HepG2 (cell line): ENCODE data around the gene CD109. TPM values are rescaled to one million over a fixed set of nuclear protein-coding genes. Genes with fewer than 3 reads are reported as not detected.

ENCODE experiments used
- ATAC-seq: fragments of 200-7000 bp; cut with Tn5 transposase; 3 replicates; pipeline ENCODE4 v1.9.1; 2020; ENCODE audit warnings: mild to moderate bottlenecking, moderate library complexity
- BruUV-seq: library from RNA; stranded (reverse); fragments of 400-500 nt; replicated peaks from 2 replicates; lab custom pipeline; 2021; lab: Mats Ljungman, UMichigan
- CTCF ChIA-PET: fragments of 300-600 bp; formaldehyde crosslinking; extraction: SDS; loops from one replicate; lab custom pipeline; 2021; ENCODE audit warnings: low total read pairs, inconsistent platforms, low intra/inter-chr PET ratio; lab: Yijun Ruan, JAX
- POLR2A ChIA-PET: fragments of 350-600 bp; sonication (Branson Sonifier 250); formaldehyde crosslinking; loops from one replicate; lab custom pipeline; 2020; ENCODE audit warnings: antibody characterized with exemption, inconsistent platforms; lab: Yijun Ruan, JAX
- DNase-seq: peaks from one replicate; pipeline ENCODE4 v3.0.0-alpha.2; 2015; ENCODE audit warnings: low spot score
- FAIRE-seq: peaks from 3 replicates; lab custom pipeline; 2011; peaks lifted over from hg19 to GRCh38; lab: Jason Lieb, UNC
- H2AFZ ChIP-seq: one replicate; pipeline ENCODE4 v1.6.1; 2011; ENCODE audit warnings: low read length, inconsistent platforms
- H3K27ac ChIP-seq: fragments of 300-600 bp; 3 replicates; pipeline ENCODE4 v1.8.0; 2011; ENCODE audit warnings: mixed run types, mild to moderate bottlenecking, mixed read lengths, low read length, inconsistent platforms; ENCODE audit not compliant: insufficient read depth; ENCODE audit errors: extremely low read length
- H3K27me3 ChIP-seq, 2 experiments: fragments of 200-600 bp in 1 of 2; 2 replicates in 1 of 2; 3 replicates in 1 of 2; pipeline versions ENCODE4 v1.6.0 to v1.8.0; 2011; ENCODE audit warnings: low read length in 2 of 2, mild to moderate bottlenecking in 2 of 2, moderate library complexity in 2 of 2, inconsistent platforms in 1 of 2; ENCODE audit not compliant: insufficient read depth in 2 of 2, control insufficient read depth in 1 of 2
- H3K36me3 ChIP-seq, 2 experiments: fragments of 200-600 bp in 1 of 2; replicated peaks in 1 of 2; 2 replicates in 1 of 2; 3 replicates in 1 of 2; pipeline versions ENCODE4 v1.5.1 to v1.8.0; 2011; ENCODE audit warnings: low read length in 2 of 2, inconsistent platforms in 1 of 2; ENCODE audit not compliant: insufficient read depth in 2 of 2, control insufficient read depth in 1 of 2
- H3K4me1 ChIP-seq: 2 replicates; pipeline ENCODE4 v1.5.1; 2012; ENCODE audit warnings: low read length, inconsistent platforms; ENCODE audit not compliant: insufficient read depth
- H3K4me2 ChIP-seq: 2 replicates; pipeline ENCODE4 v1.6.0; 2011; ENCODE audit warnings: low read depth, low read length, inconsistent platforms
- H3K4me3 ChIP-seq, 3 experiments: fragments of 200-600 bp in 1 of 3; sonication (generic), shearing (Covaris generic) in 1 of 3; replicated peaks in 1 of 3; 2 replicates each; pipeline ENCODE4 v1.5.1; 2011 to 2016; ENCODE audit warnings: low read length in 3 of 3, inconsistent platforms in 2 of 3, low read depth in 2 of 3, mild to moderate bottlenecking in 2 of 3, control low read depth in 1 of 3, mixed read lengths in 1 of 3; ENCODE audit not compliant: insufficient read depth in 1 of 3
- H3K79me2 ChIP-seq: one replicate; pipeline ENCODE4 v1.6.1; 2011; ENCODE audit warnings: low read length, inconsistent platforms; ENCODE audit not compliant: insufficient read depth
- H3K9ac ChIP-seq: 2 replicates; pipeline ENCODE4 v1.6.0; 2011; ENCODE audit warnings: mild to moderate bottlenecking, low read depth, low read length, inconsistent platforms; ENCODE audit not compliant: insufficient read depth
- H3K9me3 ChIP-seq: 2 replicates; pipeline ENCODE4 v1.5.1; 2012; ENCODE audit warnings: mild to moderate bottlenecking, low read length
- H4K20me1 ChIP-seq: 2 replicates; pipeline ENCODE4 v1.6.0; 2011; ENCODE audit warnings: inconsistent platforms, mild to moderate bottlenecking, low read length, moderate library complexity; ENCODE audit not compliant: insufficient read depth
- CBX1 ChIP-seq: IDR thresholded peaks from one replicate; pipeline ENCODE4 v1.6.1; 2016; ENCODE audit warnings: antibody characterized with exemption, low read depth
- ETV6 ChIP-seq: sonication (generic); formaldehyde crosslinking; conservative IDR thresholded peaks from 2 replicates; pipeline ENCODE4 v1.4.0; 2020; ENCODE audit warnings: missing genetic modification reagents
- GATAD1 ChIP-seq: IDR thresholded peaks from 2 replicates; pipeline ENCODE4 v1.6.1; 2016; ENCODE audit warnings: missing genetic modification reagents, missing compliant biosample characterization
- HOXA9 ChIP-seq: sonication (generic); formaldehyde crosslinking; IDR thresholded peaks from 2 replicates; pipeline ENCODE4 v1.8.1; 2022; ENCODE audit warnings: missing genetic modification reagents, mild to moderate bottlenecking, moderate library complexity, borderline replicate concordance
- MAX ChIP-seq: IDR thresholded peaks from 2 replicates; pipeline ENCODE4 v1.6.1; 2012; ENCODE audit warnings: inconsistent platforms
- NFKB2 ChIP-seq: sonication (generic); formaldehyde crosslinking; IDR thresholded peaks from 2 replicates; pipeline ENCODE4 v1.4.0; 2020; ENCODE audit warnings: missing genetic modification reagents, borderline replicate concordance
- REPIN1 ChIP-seq: sonication (generic); formaldehyde crosslinking; IDR thresholded peaks from 2 replicates; pipeline ENCODE4 v1.8.0; 2022; ENCODE audit warnings: missing genetic modification reagents, low read depth, mild to moderate bottlenecking, borderline replicate concordance
- RFX5 ChIP-seq: IDR thresholded peaks from 2 replicates; pipeline ENCODE4 v1.6.1; 2011; ENCODE audit warnings: low read depth, low read length, improper control_type of control experiment
- SP4 ChIP-seq: sonication (generic); formaldehyde crosslinking; IDR thresholded peaks from 2 replicates; pipeline ENCODE4 v1.8.1; 2023; ENCODE audit warnings: mild to moderate bottlenecking, missing genetic modification reagents
- TCF7L2 ChIP-seq: IDR thresholded peaks from 2 replicates; pipeline ENCODE4 v1.6.1; 2011; ENCODE audit warnings: mild to moderate bottlenecking, low read depth, low read length, moderate library complexity
- ZNF275 ChIP-seq: sonication (generic); formaldehyde crosslinking; IDR thresholded peaks from 2 replicates; pipeline ENCODE4 v1.8.0; 2022; ENCODE audit warnings: missing genetic modification reagents, mild to moderate bottlenecking, inconsistent platforms, borderline replicate concordance
- ZNF713 ChIP-seq: sonication (generic); formaldehyde crosslinking; IDR thresholded peaks from 2 replicates; pipeline ENCODE4 v1.4.0; 2020; ENCODE audit warnings: mild to moderate bottlenecking, missing genetic modification reagents
- ZNF761 ChIP-seq: sonication (generic); formaldehyde crosslinking; conservative IDR thresholded peaks from 2 replicates; pipeline ENCODE4 v1.4.0; 2020; ENCODE audit warnings: mild to moderate bottlenecking, missing genetic modification reagents
- WGBS: methylation state at CpG from one replicate; pipeline ENCODE4 v1.1.6; 2017; ENCODE audit warnings: low lambda C conversion rate; 5-methylcytosine and 5-hydroxymethylcytosine counted together
- in situ Hi-C: cut with HindIII; loops from 2 replicates; pipeline ENCODE4 v1.10.0; 2017; ENCODE audit warnings: low pct_unique_long_range_greater_than_20kb; ENCODE audit not compliant: extremely low pct_ligation_motif_present
- intact Hi-C: fragments of 100-400 bp; cut with micrococcal nuclease; formaldehyde crosslinking; loops from one replicate; pipeline ENCODE4 v1.10.0; 2022; ENCODE audit not compliant: unreplicated experiment
- polyA plus RNA-seq, 8 experiments: library from polyadenylated mRNA; depleted of rRNA in 3 of 8; stranded (reverse) in 7 of 8; unstranded in 1 of 8; fragments of >200 nt; fragmentation: Illumina TruSeq in 4 of 8; extraction: Trizol in 4 of 8; gene quantifications; 2 replicates each; pipeline versions ENCODE4 v1.2.1 to v1.2.3, GENCODE V29; 2011 to 2016; ENCODE audit warnings: low read depth in 4 of 8, missing spikeins in 1 of 8, mixed read lengths in 1 of 8; ENCODE audit not compliant: insufficient read depth in 1 of 8
- total RNA-seq, 5 experiments: library from RNA; depleted of rRNA; stranded (reverse); fragments of >200 nt; fragmentation: Illumina TruSeq; extraction: Trizol; gene quantifications; 2 replicates each; pipeline ENCODE4 v1.2.3, GENCODE V29; 2016; ENCODE audit warnings: low read depth in 1 of 5

The CD109 gene
- total and polyA plus RNA-seq, 2 of the 13 experiments (the other 11 are each of a cell fraction or from before 2014, with no cell fraction given), result 0.93 to 2.1 TPM

GRCh38 chr6:73823832-73824231 is 127.8 kb downstream of the CD109 start:
- H2AFZ ChIP-seq, result no peak overlapping the region
- TF ChIP-seq REPIN1 (CRISPR knock-in tag) (no peak), SP4 (CRISPR knock-in tag) (no peak), CBX1 (no peak), RFX5 (no peak), TCF7L2 (no peak), NFKB2 (CRISPR knock-in tag) (no peak), MAX (no peak), GATAD1 (CRISPR knock-in tag) (no peak), HOXA9 (CRISPR knock-in tag) (no peak), ETV6 (no peak), ZNF713 (no peak), ZNF761 (CRISPR knock-in tag) (no peak), ZNF275 (CRISPR knock-in tag) (no peak)
- H4K20me1 ChIP-seq, result no peaks in the 10 kb centered on the region
- ATAC-seq, result no peak
- no peak for FAIRE-seq
- H3K9ac ChIP-seq, result no peak overlapping the region
- H3K27me3 ChIP-seq, result no peaks in the 10 kb centered on the region
- 78% methylated on average over 1 of the region's 1 CpG for WGBS
- CTCF ChIA-PET, result no interaction called here
- POLR2A ChIA-PET, result no interaction called here
- intact Hi-C loops, result no loop called here
- no peaks in the 10 kb centered on the region for H3K9me3 ChIP-seq
- no peaks in the 10 kb centered on the region for H3K36me3 ChIP-seq
- DNase-seq, result no peak
- no peaks in the 10 kb centered on the region for H3K4me1 ChIP-seq
- no peak overlapping the region for H3K4me3 ChIP-seq
- H3K4me2 ChIP-seq, result no peak overlapping the region
- no TSS peak for BruUV-seq
- in situ Hi-C loops, result no loop called here
- no peaks in the 10 kb centered on the region for H3K79me2 ChIP-seq
- no peak overlapping the region for H3K27ac ChIP-seq
